AG04449 (cell line): Measurements from ENCODE around the gene DCAF5.

Experiments
- CTCF ChIA-PET: fragments of 350-600 bp; formaldehyde crosslinking; extraction: SDS; loops from one replicate; lab custom pipeline; 2021; ENCODE audit warnings: antibody characterized with exemption; lab: Yijun Ruan, JAX
- POLR2A ChIA-PET: fragments of 400-600, 350-600 bp; formaldehyde crosslinking; extraction: SDS; loops from one replicate; lab custom pipeline; 2020; ENCODE audit warnings: antibody characterized with exemption, inconsistent platforms; lab: Yijun Ruan, JAX
- DNase-seq: peaks from one replicate; pipeline ENCODE4 v3.0.0-alpha.2; 2010; ENCODE audit warnings: low read depth, low spot score
- H3K4me3 ChIP-seq: 2 replicates; pipeline ENCODE4 v1.5.1; 2011; ENCODE audit warnings: low read depth, mild to moderate bottlenecking, control low read depth, low read length
- CTCF ChIP-seq: IDR thresholded peaks from one replicate; pipeline ENCODE4 v1.5.1; 2011; ENCODE audit warnings: mild to moderate bottlenecking, moderate library complexity, low read length, control low read depth, inconsistent platforms; ENCODE audit not compliant: insufficient read depth; ENCODE audit errors: missing control alignments

Gene DCAF5

GRCh38 chr14:69149461-69150244 lies 3.3 kb downstream of the DCAF5 start:
- POLR2A ChIA-PET = no interaction called here
- no peak for TF ChIP-seq CTCF
- CTCF ChIA-PET = interaction anchor here (2.1 to 4.2 kb wide), 4 partner anchors 9 to 93 kb away, joined by 6 to 34 read pairs (median 26); no protein-coding TSS in a partner anchor
- H3K4me3 ChIP-seq = no peak overlapping the region
- DNase-seq = no peak

- H3K4me3 ChIP-seq = no peak overlapping the region
- ChIA-PET CTCF (interaction anchor here (1.7 to 5.7 kb wide), 3 partner anchors 9 to 13 kb away, joined by 13 to 36 read pairs (median 21); no protein-coding TSS in a partner anchor), POLR2A (no interaction called here)
- TF ChIP-seq CTCF = no peak
- no peak for DNase-seq
Measured at GRCh38 chr14:69142101-69142500, 10.8 kb downstream of the DCAF5 start.

DNA sequence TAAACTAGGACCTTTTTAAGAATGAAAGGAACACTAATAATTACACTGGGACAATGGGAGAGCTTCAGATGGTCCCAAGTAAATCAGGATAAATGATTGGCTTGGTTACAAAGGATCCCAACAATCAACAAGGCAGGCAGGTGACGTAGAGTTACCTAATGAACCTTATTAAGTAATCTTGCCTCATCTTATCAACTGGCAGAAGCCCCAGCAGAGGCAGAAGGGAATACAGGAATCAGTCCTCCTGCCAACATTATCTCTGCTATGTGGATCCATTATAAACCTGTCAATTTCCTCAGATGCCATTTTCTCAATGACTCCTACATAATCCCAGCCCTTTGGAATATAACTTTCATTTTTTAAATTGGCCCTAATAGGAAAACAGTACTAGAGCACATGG lies 11.4 kb downstream of the DCAF5 start:
- DNase-seq = no peak
- no peak overlapping the region for H3K4me3 ChIP-seq
- ChIA-PET CTCF (interaction anchor here (1.2 to 5.7 kb wide), 3 partner anchors 9 to 12 kb away, joined by 3 to 36 read pairs (median 21); no protein-coding TSS in a partner anchor), POLR2A (no interaction called here)
- no peak for TF ChIP-seq CTCF

GRCh38 chr14:69139743-69140142 lies 13.2 kb downstream of the DCAF5 start:
- CTCF ChIA-PET = interaction anchor here (4.5 to 5.7 kb wide), 2 partner anchors 10 to 11 kb away, joined by 21 to 36 read pairs; no protein-coding TSS in a partner anchor
- POLR2A ChIA-PET = no interaction called here

GRCh38 chr14:69137843-69138535 lies 14.9 kb downstream of the DCAF5 start:
- POLR2A ChIA-PET = no interaction called here
- no peak for DNase-seq
- no peak for TF ChIP-seq CTCF
- no peak overlapping the region for H3K4me3 ChIP-seq
- CTCF ChIA-PET = interaction anchor here (1.0 to 5.7 kb wide), 4 partner anchors 8 to 14 kb away, joined by 6 to 36 read pairs (median 16); partner anchors contain the start of gene DCAF5

More at GRCh38 chr14:69139743-69140142, 13.2 kb downstream of the DCAF5 start:
- no peak for DNase-seq
- H3K4me3 ChIP-seq = no peak overlapping the region
- TF ChIP-seq CTCF = no peak

DNA sequence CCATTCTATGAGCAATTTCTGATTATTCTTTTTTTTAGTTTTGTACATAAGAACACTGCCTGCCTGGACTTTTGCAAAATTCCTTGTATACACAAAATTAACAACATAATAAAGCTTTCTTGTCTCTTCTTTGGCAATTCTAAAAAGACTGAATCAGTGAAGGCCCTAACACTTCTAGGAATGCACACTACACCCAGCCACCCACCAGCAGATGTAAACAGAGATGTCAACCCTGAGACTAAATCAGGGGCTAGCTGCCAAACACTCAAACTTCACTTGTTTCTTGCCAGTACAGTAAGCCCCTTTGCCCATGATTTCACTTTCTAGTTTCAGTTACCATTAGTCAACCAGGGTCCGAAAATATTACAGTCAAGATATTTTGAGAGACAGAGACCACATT lies 15.5 kb downstream of the DCAF5 start:
- POLR2A ChIA-PET = no interaction called here
- CTCF ChIA-PET = interaction anchor here (1.0 to 5.7 kb wide), 3 partner anchors 8 to 15 kb away, joined by 6 to 36 read pairs (median 11); partner anchors contain the start of gene DCAF5
- no peak overlapping the region for H3K4me3 ChIP-seq
- DNase-seq = no peak
- TF ChIP-seq CTCF = no peak
